CD4-positive, alpha-beta T cell (primary cell): Measurements from ENCODE around the gene CRIP2. TPM values are rescaled to one million over a fixed set of nuclear protein-coding genes. Genes with fewer than 3 reads are reported as not detected.

Experiments
- ATAC-seq: fragments of 200-7000 bp; cut with Tn5 transposase; one replicate; pipeline ENCODE4 v1.10.0; 2022; ENCODE audit warnings: mild to moderate bottlenecking; ENCODE audit not compliant: poor library complexity
- CTCF ChIA-PET: fragments of 350-600 bp; sonication (Branson Sonifier 250); formaldehyde crosslinking; loops from one replicate; lab custom pipeline; 2021; ENCODE audit warnings: antibody characterized with exemption, inconsistent platforms; lab: Charles Lee
- POLR2A ChIA-PET: fragments of 350-600 bp; sonication (Branson Sonifier 250); formaldehyde crosslinking; loops from one replicate; lab custom pipeline; 2021; ENCODE audit warnings: antibody characterized with exemption, inconsistent platforms; lab: Charles Lee
- DNase-seq, 14 experiments: peaks; one replicate each; pipeline ENCODE4 v3.0.0-alpha.2; 2013 to 2020; ENCODE audit warnings: mixed read lengths in 2 of 14
- H3K27ac ChIP-seq, 2 donors: one replicate each; pipeline versions ENCODE4 v1.5.1 to v1.7.0; 2013; ENCODE audit warnings: low read length in 2 of 2, low read depth in 1 of 2, mild to moderate bottlenecking in 1 of 2
- H3K27me3 ChIP-seq, 2 experiments: 1 replicate in 1 of 2; 2 replicates in 1 of 2; pipeline versions ENCODE4 v1.6.1 to v1.7.0; 2013; ENCODE audit warnings: low read length in 2 of 2, control low read depth in 1 of 2, mild to moderate bottlenecking in 1 of 2, moderate library complexity in 1 of 2; ENCODE audit not compliant: insufficient read depth in 2 of 2, control insufficient read depth in 1 of 2
- H3K36me3 ChIP-seq: one replicate; pipeline ENCODE4 v1.6.1; 2013; ENCODE audit warnings: low read length, control low read depth; ENCODE audit not compliant: insufficient read depth
- H3K4me1 ChIP-seq: one replicate; pipeline ENCODE4 v1.6.1; 2013; ENCODE audit warnings: low read length, control low read depth; ENCODE audit not compliant: insufficient read depth
- H3K4me3 ChIP-seq: one replicate; pipeline ENCODE4 v1.5.1; 2013; ENCODE audit warnings: mild to moderate bottlenecking, low read length, moderate library complexity
- H3K9me3 ChIP-seq, 2 experiments: 1 replicate in 1 of 2; 2 replicates in 1 of 2; pipeline versions ENCODE4 v1.6.1 to v1.7.0; 2013; ENCODE audit warnings: low read length in 2 of 2, mild to moderate bottlenecking in 2 of 2, control low read depth in 1 of 2, moderate library complexity in 1 of 2; ENCODE audit not compliant: control insufficient read depth in 1 of 2, insufficient read depth in 1 of 2
- H3K27ac Mint-ChIP-seq: one replicate; pipeline ENCODE4 v1.8.0; 2020; ENCODE audit warnings: mixed read lengths
- H3K27me3 Mint-ChIP-seq: one replicate; pipeline ENCODE4 v1.8.0; 2021; ENCODE audit warnings: mixed read lengths
- H3K36me3 Mint-ChIP-seq: one replicate; pipeline ENCODE4 v1.8.0; 2021; ENCODE audit warnings: low read depth, mixed read lengths
- H3K4me1 Mint-ChIP-seq: one replicate; pipeline ENCODE4 v1.8.0; 2021; ENCODE audit warnings: low read depth, mixed read lengths
- H3K4me3 Mint-ChIP-seq: one replicate; pipeline ENCODE4 v1.8.0; 2020; ENCODE audit warnings: mild to moderate bottlenecking, mixed read lengths
- H3K9me3 Mint-ChIP-seq: one replicate; pipeline ENCODE4 v1.8.0; 2020; ENCODE audit warnings: mixed read lengths
- intact Hi-C, 2 experiments: fragments of 100-400 bp; cut with DNase I in 1 of 2; cut with micrococcal nuclease in 1 of 2; formaldehyde crosslinking; loops; one replicate each; pipeline versions ENCODE4 v1.15.1 to v1.9.0; 2023 to 2025; cut with DNase I, micrococcal nuclease
- total RNA-seq, 174 experiments: library from RNA in 2 of 174; stranded (reverse) in 2 of 174; gene quantifications; one replicate each; pipeline ENCODE4 v1.2.3 and lab custom pipeline; 2021 to 2026
- TF ChIP-seq, protein P1 (sequence below): fragments of 200-600 bp; IDR thresholded peaks from one replicate; pipeline ENCODE4 v1.8.0; 2022; ENCODE audit warnings: antibody characterized with exemption, mild to moderate bottlenecking

The CRIP2 gene
- total RNA-seq, 2 experiments from 2014 or later = 62.5 to 68.3 TPM

GRCh38 chr14:105450123-105450505 lies 24.5 kb upstream of the CRIP2 start:
- no peaks in the 10 kb centered on the region for H3K4me1 Mint-ChIP-seq
- CTCF ChIA-PET = interaction anchor here (2.3 kb wide), 1 partner anchor 31 kb away, joined by 5 read pairs; no protein-coding TSS in a partner anchor
- peaks cover 29% of the 10 kb centered on the region for H3K36me3 ChIP-seq

GRCh38 chr14:105450864-105451720 lies 23.5 kb upstream of the CRIP2 start:
- Histone ChIP-seq H3K9me3 (no peaks in the 10 kb centered on the region), H3K27me3 (no peaks in the 10 kb centered on the region), H3K4me3 (no peak overlapping the region), H3K36me3 (peaks cover 37% of the 10 kb centered on the region), H3K27ac (no peak overlapping the region), H3K4me1 (peaks cover 7% of the 10 kb centered on the region)
- DNase-seq = no peak
- no peak for ATAC-seq
- no peaks in the 10 kb centered on the region for H3K27me3 Mint-ChIP-seq
- no peak overlapping the region for H3K4me3 Mint-ChIP-seq
- H3K27ac Mint-ChIP-seq = no peak overlapping the region
- no peaks in the 10 kb centered on the region for H3K9me3 Mint-ChIP-seq
- H3K36me3 Mint-ChIP-seq = peaks cover 23% of the 10 kb centered on the region
- intact Hi-C loops = no loop called here
- POLR2A ChIA-PET = no interaction called here
- CTCF ChIA-PET = interaction anchor here (2.3 kb wide), 1 partner anchor 30 kb away, joined by 5 read pairs; no protein-coding TSS in a partner anchor
- H3K4me1 Mint-ChIP-seq = no peaks in the 10 kb centered on the region
- TF ChIP-seq, protein P1, sequence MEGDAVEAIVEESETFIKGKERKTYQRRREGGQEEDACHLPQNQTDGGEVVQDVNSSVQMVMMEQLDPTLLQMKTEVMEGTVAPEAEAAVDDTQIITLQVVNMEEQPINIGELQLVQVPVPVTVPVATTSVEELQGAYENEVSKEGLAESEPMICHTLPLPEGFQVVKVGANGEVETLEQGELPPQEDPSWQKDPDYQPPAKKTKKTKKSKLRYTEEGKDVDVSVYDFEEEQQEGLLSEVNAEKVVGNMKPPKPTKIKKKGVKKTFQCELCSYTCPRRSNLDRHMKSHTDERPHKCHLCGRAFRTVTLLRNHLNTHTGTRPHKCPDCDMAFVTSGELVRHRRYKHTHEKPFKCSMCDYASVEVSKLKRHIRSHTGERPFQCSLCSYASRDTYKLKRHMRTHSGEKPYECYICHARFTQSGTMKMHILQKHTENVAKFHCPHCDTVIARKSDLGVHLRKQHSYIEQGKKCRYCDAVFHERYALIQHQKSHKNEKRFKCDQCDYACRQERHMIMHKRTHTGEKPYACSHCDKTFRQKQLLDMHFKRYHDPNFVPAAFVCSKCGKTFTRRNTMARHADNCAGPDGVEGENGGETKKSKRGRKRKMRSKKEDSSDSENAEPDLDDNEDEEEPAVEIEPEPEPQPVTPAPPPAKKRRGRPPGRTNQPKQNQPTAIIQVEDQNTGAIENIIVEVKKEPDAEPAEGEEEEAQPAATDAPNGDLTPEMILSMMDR = no peak

More at GRCh38 chr14:105450123-105450505, 24.5 kb upstream of the CRIP2 start:
- ATAC-seq (no peak), DNase-seq (no peak)
- Mint-ChIP-seq H3K4me3 (no peak overlapping the region), H3K9me3 (no peaks in the 10 kb centered on the region), H3K36me3 (peaks cover 17% of the 10 kb centered on the region), H3K27me3 (no peaks in the 10 kb centered on the region), H3K27ac (no peak overlapping the region)
- Histone ChIP-seq H3K9me3 (no peaks in the 10 kb centered on the region), H3K27ac (no peak overlapping the region), H3K4me1 (peaks cover 7% of the 10 kb centered on the region), H3K4me3 (no peak overlapping the region), H3K27me3 (no peaks in the 10 kb centered on the region)
- POLR2A ChIA-PET = no interaction called here
- intact Hi-C loops = no loop called here
- TF ChIP-seq, protein P1 = no peak

DNA sequence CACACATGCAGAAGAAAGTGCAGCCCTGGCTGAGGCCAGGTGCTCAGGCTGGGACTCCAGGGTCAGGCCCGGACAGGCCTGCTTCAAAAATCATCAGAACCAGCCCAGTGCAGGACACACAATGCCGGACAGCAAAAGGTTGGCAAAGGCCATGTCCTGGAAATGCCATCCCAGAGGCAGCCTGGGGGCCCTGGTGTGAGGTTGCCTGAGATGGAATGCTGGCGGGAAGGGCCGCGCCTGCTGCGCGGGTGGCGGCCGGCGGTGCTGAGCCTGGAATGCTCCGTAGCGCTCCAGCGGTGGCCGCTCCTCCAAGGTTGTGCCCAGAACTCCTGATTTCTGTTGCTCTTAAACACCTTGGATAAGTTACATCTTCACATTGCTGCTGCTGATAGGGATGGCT lies 21.7 kb upstream of the CRIP2 start:
- peaks cover 23% of the 10 kb centered on the region for H3K36me3 Mint-ChIP-seq
- no peaks in the 10 kb centered on the region for H3K4me1 Mint-ChIP-seq
- no peak overlapping the region for H3K27ac Mint-ChIP-seq
- no peaks in the 10 kb centered on the region for H3K27me3 ChIP-seq
- H3K36me3 ChIP-seq = peaks cover 42% of the 10 kb centered on the region
- no peak for DNase-seq
- H3K9me3 Mint-ChIP-seq = no peaks in the 10 kb centered on the region
- no peaks in the 10 kb centered on the region for H3K27me3 Mint-ChIP-seq
- CTCF ChIA-PET = no interaction called here
- ATAC-seq = no peak
- intact Hi-C loops = no loop called here
- H3K9me3 ChIP-seq = no peaks in the 10 kb centered on the region
- H3K4me3 Mint-ChIP-seq = no peak overlapping the region
- H3K27ac ChIP-seq = no peak overlapping the region
- TF ChIP-seq, protein P1 = no peak
- peaks cover 7% of the 10 kb centered on the region for H3K4me1 ChIP-seq
- H3K4me3 ChIP-seq = no peak overlapping the region
- POLR2A ChIA-PET = no interaction called here
